Middle frontal gyrus (tissue), 1 donor: ENCODE results near the gene EPHA4.

Experiments used
- DNase-seq: peaks from one replicate; pipeline ENCODE4 v3.0.0-alpha.2; 2015; ENCODE audit warnings: low spot score; ENCODE audit errors: extremely low spot score

The EPHA4 gene

DNA sequence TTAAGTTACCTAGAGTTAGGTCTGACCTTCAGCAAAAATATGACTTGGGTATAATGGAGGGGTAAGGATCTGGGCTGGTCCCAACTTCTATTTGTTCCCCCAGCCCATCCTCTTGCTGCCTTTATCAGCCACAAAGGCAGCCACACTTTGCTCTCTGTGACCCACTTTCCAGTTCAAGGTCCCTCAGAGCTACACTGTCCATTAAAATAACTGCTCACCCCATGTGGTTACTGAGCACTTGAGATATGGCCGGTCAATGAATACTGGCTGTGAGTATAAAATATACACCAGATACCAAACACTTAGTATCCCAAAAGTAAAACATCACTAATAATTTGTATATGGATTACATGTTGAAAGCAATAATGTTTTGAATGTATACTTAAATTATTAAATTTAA, 67.2 kb downstream of the EPHA4 start:
- DNase-seq = no peak

DNA sequence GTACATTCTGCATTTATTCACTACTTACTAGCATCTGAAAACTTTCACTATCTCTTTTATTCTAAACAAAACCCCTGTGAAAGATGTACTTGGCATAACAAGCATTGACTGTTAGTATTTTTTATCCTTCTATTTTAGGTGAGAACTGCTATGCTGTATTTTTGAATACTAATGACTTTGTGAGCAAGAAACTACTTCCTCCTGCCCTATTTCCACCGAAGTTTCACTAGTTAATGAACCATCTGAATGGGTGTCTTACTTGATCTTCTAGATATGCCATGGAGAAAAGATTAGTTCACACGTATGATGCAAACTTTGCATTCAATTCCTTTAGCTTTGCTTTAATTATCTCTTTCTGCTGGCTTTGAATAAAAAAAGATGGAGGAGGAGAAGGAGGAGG, 68.1 kb downstream of the EPHA4 start:
- no peak for DNase-seq

GRCh38 chr2:221502270-221503010, 69.7 kb downstream of the EPHA4 start:
- no peak for DNase-seq

DNA sequence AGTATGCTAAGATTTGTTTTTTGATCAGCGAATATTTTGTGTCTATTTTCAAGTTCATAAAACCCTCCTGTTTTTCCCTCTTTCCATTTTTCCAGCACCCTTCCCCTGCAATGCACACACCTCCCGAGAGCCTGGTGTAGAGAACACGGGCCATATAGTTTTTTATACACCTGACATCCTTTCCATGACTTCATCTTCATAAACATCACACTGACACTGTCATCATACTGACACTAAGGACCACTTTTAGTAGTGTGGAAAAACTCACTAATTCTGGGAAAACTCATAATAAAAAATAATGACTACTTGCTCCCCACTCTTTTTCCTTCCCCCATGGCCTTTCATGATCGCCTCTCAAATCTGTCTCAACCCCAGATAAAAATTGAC, 70.2 kb downstream of the EPHA4 start:
- no peak for DNase-seq

DNA sequence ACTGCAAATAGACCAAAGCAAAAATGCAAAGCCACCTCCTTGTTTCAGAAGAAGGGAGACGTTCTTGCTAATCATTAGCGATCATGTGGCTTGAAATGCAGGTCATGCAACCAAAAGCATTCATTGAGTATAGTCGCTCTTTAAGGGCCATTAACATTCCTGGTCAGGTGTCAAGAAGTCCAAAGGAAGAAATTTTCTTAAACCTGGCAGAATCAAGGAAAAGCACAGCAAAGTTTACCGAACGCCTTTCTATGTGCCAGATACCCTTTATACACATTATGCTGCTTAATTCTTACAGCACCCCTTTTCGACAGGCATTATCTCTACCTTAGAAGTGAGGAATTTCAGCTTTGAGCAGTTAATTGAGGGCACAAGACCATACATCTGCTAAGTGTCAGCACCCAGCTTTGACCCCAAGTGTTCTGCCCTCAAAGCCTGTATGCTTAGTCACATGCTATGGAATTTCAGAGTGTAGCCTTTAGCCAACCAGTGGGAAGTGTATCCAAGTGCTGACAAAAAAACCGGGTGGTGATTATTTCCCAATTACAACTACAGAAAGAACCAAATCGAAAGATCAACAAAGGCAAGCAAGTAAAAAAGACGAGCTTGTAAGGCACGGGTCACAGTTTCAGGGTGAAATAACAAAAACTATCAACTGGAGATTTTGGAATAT, 70.8 kb downstream of the EPHA4 start:
- DNase-seq = no peak

- no peak for DNase-seq
Measured at GRCh38 chr2:221500501-221501209, 71.4 kb downstream of the EPHA4 start.

- no peak for DNase-seq
Measured at GRCh38 chr2:221495731-221496130, 76.4 kb downstream of the EPHA4 start.

- DNase-seq = no peak
Measured at GRCh38 chr2:221494556-221494955, 77.5 kb downstream of the EPHA4 start.

GRCh38 chr2:221493391-221493790, 78.7 kb downstream of the EPHA4 start:
- DNase-seq = no peak

GRCh38 chr2:221492636-221493035, 79.5 kb downstream of the EPHA4 start:
- DNase-seq = no peak

DNA sequence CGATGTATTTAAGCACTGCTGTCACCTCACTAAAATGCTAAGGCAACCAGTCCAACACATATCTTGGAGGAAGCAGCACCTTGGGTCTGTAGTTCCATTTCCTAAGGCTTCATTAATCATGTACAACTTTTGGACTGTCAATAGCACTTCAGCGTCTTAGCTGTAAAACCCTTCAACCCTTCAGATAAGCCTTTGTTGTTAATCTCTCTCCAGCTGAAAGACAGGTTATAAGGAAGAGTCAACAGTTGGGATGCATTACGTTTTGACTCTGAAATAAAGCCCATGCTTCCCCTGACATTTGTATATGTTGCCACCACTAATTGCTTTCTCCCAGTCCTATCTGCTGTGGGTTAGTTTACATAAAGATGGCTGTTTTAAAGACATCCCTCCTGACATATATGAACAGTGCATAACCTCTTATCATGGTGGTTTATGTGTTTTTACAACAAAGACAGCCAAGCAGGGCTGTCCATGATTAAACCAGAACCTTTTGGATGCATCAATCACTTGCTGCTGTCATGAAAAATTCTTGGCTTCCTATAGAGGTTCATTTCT, 81.5 kb downstream of the EPHA4 start:
- no peak for DNase-seq

- no peak for DNase-seq
Measured at GRCh38 chr2:221488136-221488807, 83.8 kb downstream of the EPHA4 start.

GRCh38 chr2:221486106-221486505, 86.0 kb downstream of the EPHA4 start:
- DNase-seq = no peak

DNA sequence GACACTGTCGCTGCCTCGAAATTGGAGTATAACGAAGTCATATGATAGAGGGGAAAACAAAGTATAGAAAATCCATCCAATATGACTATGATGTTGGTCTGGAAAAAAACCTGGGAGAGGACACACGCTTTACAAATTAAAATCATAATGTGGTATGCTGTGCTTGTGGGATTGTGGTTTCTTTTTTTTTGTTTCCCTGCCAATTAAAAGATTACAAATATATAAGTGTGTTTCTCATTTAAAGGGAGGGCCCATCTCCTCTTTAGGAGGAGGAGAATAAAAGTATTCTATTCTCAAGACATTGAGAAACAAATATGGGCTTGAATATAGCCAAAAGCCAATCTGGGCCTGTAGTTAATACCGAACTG, 86.6 kb downstream of the EPHA4 start:
- no peak for DNase-seq

DNA sequence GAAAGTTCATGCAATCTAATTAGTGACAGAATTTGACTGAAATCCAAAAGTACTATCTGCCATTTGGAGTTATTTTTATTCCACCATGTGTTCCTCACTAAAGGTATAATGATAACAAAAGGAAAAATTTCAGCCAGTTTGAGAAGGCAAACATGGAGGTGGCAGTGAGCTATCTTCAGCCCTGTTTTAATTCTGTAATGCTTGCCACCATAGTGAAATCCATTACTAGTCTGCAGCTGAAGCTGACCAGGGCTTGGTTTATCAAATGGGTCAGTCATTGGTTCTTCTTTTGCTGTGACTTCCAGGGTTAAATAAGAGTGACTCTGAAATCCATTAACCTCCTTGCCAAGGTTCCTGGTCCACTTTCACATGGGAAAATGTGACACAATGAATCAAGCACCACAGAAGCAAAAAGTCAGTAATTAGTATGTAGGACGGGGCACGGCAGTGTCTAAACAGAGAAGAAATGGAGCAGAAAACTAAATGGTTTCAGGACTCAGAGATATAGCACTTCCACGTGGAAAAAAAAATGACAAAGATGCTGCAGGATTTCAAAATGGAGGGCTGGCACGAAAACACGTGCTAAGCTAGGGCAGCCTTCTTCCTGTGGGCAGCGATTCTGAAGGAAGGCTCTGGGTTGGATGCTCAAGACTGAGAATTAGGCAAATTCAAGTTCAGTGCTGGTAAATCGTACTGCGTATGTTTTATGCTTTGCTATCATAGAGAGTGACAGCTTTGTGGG, 87.2 kb downstream of the EPHA4 start:
- DNase-seq = no peak

GRCh38 chr2:221482666-221483455, 89.2 kb downstream of the EPHA4 start:
- no peak for DNase-seq

GRCh38 chr2:221480821-221481220, 91.3 kb downstream of the EPHA4 start:
- DNase-seq = no peak

- no peak for DNase-seq
Measured at GRCh38 chr2:221480163-221480562, 91.9 kb downstream of the EPHA4 start.

DNA sequence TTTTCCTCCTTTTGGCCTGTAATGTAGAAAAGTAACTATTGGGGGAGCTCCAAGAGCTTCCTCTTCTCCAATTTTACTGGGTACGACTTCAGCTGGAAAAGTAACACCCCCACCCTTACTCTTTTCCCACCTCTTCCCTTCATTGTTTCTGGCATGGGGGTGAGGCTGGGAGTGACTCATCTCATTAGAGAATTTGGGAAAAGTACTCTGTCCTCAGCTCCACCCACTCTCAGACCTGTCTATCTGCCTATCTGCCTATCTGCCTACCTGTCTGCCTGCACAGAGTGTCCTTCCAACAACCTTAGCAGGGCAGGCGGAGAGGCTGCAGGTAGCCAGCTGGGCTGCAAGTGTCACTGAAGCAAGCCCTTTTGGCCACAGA, 93.6 kb downstream of the EPHA4 start:
- DNase-seq = no peak
